ENCODE results near the gene RASGRP2. TPM values are rescaled to one million over a fixed set of nuclear protein-coding genes. Genes with fewer than 3 reads are reported as not detected.

The RASGRP2 gene
- total and polyA plus RNA-seq, 2 donors (not counting 3 experiments of a cell fraction or from before 2014, with no cell fraction given) = 1.2 to 2.3 TPM

- Histone ChIP-seq H3K4me3 (replicated peaks in 1 of 3; ENCODE audit: insufficient read depth in 1 of 3, low read depth in 1 of 3, low read length in 3 of 3) (no peak within 1 kb of the TSS), H2AFZ (ENCODE audit: low read depth, low read length) (no peak within 1 kb of the TSS), H3K79me2 (ENCODE audit: control insufficient read depth, insufficient read depth, low read length) (peaks cover 4% of the 10 kb centered on the region), H3K4me1 (ENCODE audit: control insufficient read depth, extremely low read depth, insufficient read depth, low read length) (peaks cover 20% of the 10 kb centered on the region), H3K36me3 (ENCODE audit: control insufficient read depth in 2 of 2, extremely low read depth in 1 of 2, insufficient read depth in 2 of 2, low read length in 2 of 2) (peaks cover 20 to 21% of the 10 kb centered on the region in 2 experiments), H3K9me1 (replicated peaks; ENCODE audit: control insufficient read depth, extremely low read depth, insufficient read depth, low read length) (no peaks in the 10 kb centered on the region), H4K20me1 (replicated peaks; ENCODE audit: control insufficient read depth, extremely low read depth, insufficient read depth, low read length) (peaks cover 2% of the 10 kb centered on the region), H3K27ac (ENCODE audit: insufficient read depth, low read depth, low read length) (no peak within 1 kb of the TSS), H3K27me3 (ENCODE audit: control insufficient read depth in 2 of 2, insufficient read depth in 2 of 2, low read length in 2 of 2) (no peaks in the 10 kb centered on the region), H3K9ac (replicated peaks; ENCODE audit: extremely low read depth, insufficient read depth, low read length) (no peak within 1 kb of the TSS), H3K4me2 (ENCODE audit: insufficient read depth, low read length) (no peak within 1 kb of the TSS), H3K9me3 (replicated peaks; ENCODE audit: control insufficient read depth, insufficient read depth, low read length) (no peaks in the 10 kb centered on the region)
- TF ChIP-seq JUN (IDR thresholded peaks at IDR 0.05; ENCODE audit: borderline replicate concordance, insufficient read depth, insufficient read length, low read depth) (no peak), POLR2AphosphoS5 (IDR thresholded peaks at IDR 0.05; ENCODE audit: insufficient read depth, low read depth, low read length) (peak; percentile 49)
- DNase-seq (ENCODE audit: low read depth, low spot score) (no peak), FAIRE-seq (no peak)
- dilution Hi-C loops (cut with MboI; ENCODE audit: extremely low pct_ligation_motif_present, low sequenced_read_pairs) = no loop called here
- CTCF ChIA-PET = interaction anchor here (1.2 to 1.6 kb wide), 2 partner anchors 13 to 19 kb away, joined by 3 to 6 read pairs; partner anchors contain the start of gene SF1
- intact Hi-C loops (cut with micrococcal nuclease) = no loop called here
- no TSS peak for BruUV-seq (replicated peaks)
- POLR2A ChIA-PET = no interaction called here
Measured at GRCh38 chr11:64759722-64760719, 16.1 kb upstream of the RASGRP2 start, which contains the start of gene PYGM. Gene PYGM, minus strand, starts transcription at chr11:64759974. Its CDS starts 76 bp downstream, at chr11:64759898.

- dilution Hi-C loops (cut with MboI; ENCODE audit: extremely low pct_ligation_motif_present, low sequenced_read_pairs) = no loop called here
- no peaks in the 10 kb centered on the region for H3K9me3 ChIP-seq (replicated peaks; ENCODE audit: control insufficient read depth, insufficient read depth, low read length)
- BruUV-seq (replicated peaks) = no TSS peak
- no peak for DNase-seq (ENCODE audit: low read depth, low spot score)
- no peaks in the 10 kb centered on the region for H4K20me1 ChIP-seq (replicated peaks; ENCODE audit: control insufficient read depth, extremely low read depth, insufficient read depth, low read length)
- H3K4me2 ChIP-seq (ENCODE audit: insufficient read depth, low read length) = no peak overlapping the region
- H3K9me1 ChIP-seq (replicated peaks; ENCODE audit: control insufficient read depth, extremely low read depth, insufficient read depth, low read length) = no peaks in the 10 kb centered on the region
- H3K27me3 ChIP-seq (ENCODE audit: control insufficient read depth in 2 of 2, insufficient read depth in 2 of 2, low read length in 2 of 2) = no peaks in the 10 kb centered on the region
- no peaks in the 10 kb centered on the region for H3K79me2 ChIP-seq (ENCODE audit: control insufficient read depth, insufficient read depth, low read length)
- intact Hi-C loops (cut with micrococcal nuclease) = no loop called here
- H3K36me3 ChIP-seq (ENCODE audit: control insufficient read depth in 2 of 2, extremely low read depth in 1 of 2, insufficient read depth in 2 of 2, low read length in 2 of 2) = peaks cover 12 to 16% of the 10 kb centered on the region in 2 experiments
- no peak for FAIRE-seq
- no peak overlapping the region for H3K9ac ChIP-seq (replicated peaks; ENCODE audit: extremely low read depth, insufficient read depth, low read length)
- no peak for TF ChIP-seq MAX (IDR thresholded peaks at IDR 0.05; ENCODE audit: insufficient read depth, insufficient read length)
- TF ChIP-seq POLR2AphosphoS5 (IDR thresholded peaks at IDR 0.05; ENCODE audit: insufficient read depth, low read depth, low read length) = peak; percentile 14
- H3K4me3 ChIP-seq (replicated peaks in 1 of 3; ENCODE audit: insufficient read depth in 1 of 3, low read depth in 1 of 3, low read length in 3 of 3) = no peak overlapping the region
- no peak overlapping the region for H3K27ac ChIP-seq (ENCODE audit: insufficient read depth, low read depth, low read length)
- no peak overlapping the region for H2AFZ ChIP-seq (ENCODE audit: low read depth, low read length)
- ChIA-PET CTCF (no interaction called here), POLR2A (no interaction called here)
- H3K4me1 ChIP-seq (ENCODE audit: control insufficient read depth, extremely low read depth, insufficient read depth, low read length) = peaks cover 16% of the 10 kb centered on the region
Measured at GRCh38 chr11:64759131-64759721, 15.3 kb upstream of the RASGRP2 start.
